GM23338 (cell line): ENCODE data around the gene NXPH3. TPM values are rescaled to one million over a fixed set of nuclear protein-coding genes. Genes with fewer than 3 reads are reported as not detected.

Source experiments
- ATAC-seq: fragments of 200-7000 bp; cut with Tn5 transposase; 3 replicates; pipeline ENCODE4 v1.9.1; 2020
- DNase-seq: peaks from one replicate; pipeline ENCODE4 v3.0.0-alpha.2; 2015; ENCODE audit warnings: low spot score
- H2AFZ ChIP-seq: fragments of 200-600 bp; sonication (generic); 2 replicates; pipeline ENCODE4 v1.8.0; 2016; ENCODE audit warnings: antibody characterized with exemption, mild to moderate bottlenecking, moderate library complexity
- H3F3A ChIP-seq: fragments of 200-600 bp; sonication (generic); replicated peaks from 2 replicates; pipeline ENCODE4 v1.8.0; 2017; ENCODE audit warnings: antibody characterized with exemption, mixed run types, low read depth
- H3K27ac ChIP-seq: fragments of 200-600 bp; sonication (generic); 2 replicates; pipeline ENCODE4 v1.6.1; 2016; ENCODE audit warnings: low read depth
- H3K27me3 ChIP-seq: fragments of 200-600 bp; sonication (generic); 2 replicates; pipeline ENCODE4 v1.8.0; 2016; ENCODE audit warnings: mild to moderate bottlenecking, mixed run types, moderate library complexity; ENCODE audit not compliant: insufficient read depth
- H3K36me3 ChIP-seq: fragments of 200-600 bp; sonication (generic); 2 replicates; pipeline ENCODE4 v1.8.0; 2016; ENCODE audit warnings: mild to moderate bottlenecking; ENCODE audit not compliant: insufficient read depth
- H3K4me1 ChIP-seq: fragments of 200-600 bp; sonication (generic); 2 replicates; pipeline ENCODE4 v1.8.0; 2016; ENCODE audit warnings: mild to moderate bottlenecking, moderate library complexity; ENCODE audit not compliant: insufficient read depth
- H3K4me2 ChIP-seq: fragments of 200-600 bp; sonication (generic); 2 replicates; pipeline ENCODE4 v1.7.1; 2017; ENCODE audit warnings: mixed run types
- H3K4me3 ChIP-seq: fragments of 200-600 bp; sonication (generic); 2 replicates; pipeline ENCODE4 v1.6.1; 2016; ENCODE audit warnings: mixed run types
- H3K79me2 ChIP-seq: fragments of 200-600 bp; sonication (generic); replicated peaks from 2 replicates; pipeline ENCODE4 v1.8.0; 2017; ENCODE audit warnings: mild to moderate bottlenecking; ENCODE audit not compliant: insufficient read depth
- H3K9me2 ChIP-seq: fragments of 200-600 bp; sonication (generic); 2 replicates; pipeline ENCODE4 v1.8.0; 2017; ENCODE audit not compliant: insufficient read depth
- H4K20me1 ChIP-seq: fragments of 200-600 bp; sonication (generic); replicated peaks from 2 replicates; pipeline ENCODE4 v1.8.0; 2017; ENCODE audit warnings: mild to moderate bottlenecking; ENCODE audit not compliant: insufficient read depth
- H3K27ac Mint-ChIP-seq: 2 replicates; pipeline ENCODE4 v1.8.0; 2020; ENCODE audit warnings: inconsistent platforms, mild to moderate bottlenecking, moderate library complexity, mixed read lengths
- H3K27me3 Mint-ChIP-seq: 3 replicates; pipeline ENCODE4 v1.8.0; 2022; ENCODE audit warnings: low read depth, mild to moderate bottlenecking, moderate library complexity, mixed read lengths, inconsistent platforms; ENCODE audit not compliant: insufficient read depth, poor library complexity
- H3K36me3 Mint-ChIP-seq: 3 replicates; pipeline ENCODE4 v1.8.0; 2021; ENCODE audit warnings: low read depth, mild to moderate bottlenecking, inconsistent platforms, moderate library complexity, mixed read lengths
- H3K4me1 Mint-ChIP-seq: 3 replicates; pipeline ENCODE4 v1.8.0; 2020; ENCODE audit warnings: mild to moderate bottlenecking, inconsistent platforms, mixed read lengths
- H3K4me3 Mint-ChIP-seq: 3 replicates; pipeline ENCODE4 v1.8.0; 2021; ENCODE audit warnings: moderate library complexity, mild to moderate bottlenecking, inconsistent platforms, mixed read lengths
- H3K9me3 Mint-ChIP-seq: 3 replicates; pipeline ENCODE4 v1.8.0; 2020; ENCODE audit warnings: moderate library complexity, mild to moderate bottlenecking, inconsistent platforms, mixed read lengths
- CREB1 ChIP-seq: fragments of 250-450 bp; sonication (Bioruptor Pico); IDR thresholded peaks from 2 replicates; pipeline ENCODE4 v1.5.0; 2020; ENCODE audit warnings: low read depth, mild to moderate bottlenecking, moderate library complexity
- ETS1 ChIP-seq: IDR thresholded peaks from 2 replicates; pipeline ENCODE4 v1.6.1; 2016; ENCODE audit warnings: antibody characterized with exemption
- EZH2 ChIP-seq: fragments of 200-600 bp; sonication (generic); IDR thresholded peaks from one replicate; pipeline ENCODE4 v1.8.0; 2017; ENCODE audit warnings: antibody characterized with exemption, mild to moderate bottlenecking, low read depth; ENCODE audit not compliant: unreplicated experiment
- EZH2phosphoT487 ChIP-seq: fragments of 200-600 bp; sonication (generic); IDR thresholded peaks from one replicate; pipeline ENCODE4 v1.8.1; 2018; ENCODE audit warnings: antibody characterized with exemption; ENCODE audit not compliant: unreplicated experiment
- JUNB ChIP-seq: IDR thresholded peaks from one replicate; pipeline ENCODE4 v1.6.1; 2016; ENCODE audit warnings: antibody characterized with exemption; ENCODE audit not compliant: unreplicated experiment
- NANOG ChIP-seq: IDR thresholded peaks from 2 replicates; pipeline ENCODE4 v1.6.1; 2016; ENCODE audit warnings: antibody characterized with exemption, borderline replicate concordance
- ZNF331 ChIP-seq: fragments of 250-450 bp; sonication (Bioruptor Pico); IDR thresholded peaks from 2 replicates; pipeline ENCODE4 v1.5.0; 2020; ENCODE audit warnings: low read depth, mild to moderate bottlenecking, moderate library complexity
- polyA plus RNA-seq: library from polyadenylated mRNA; unstranded; fragments of >200 nt; fragmentation: Nextera tagmentation; extraction: Ambion mirVana; gene quantifications from 2 replicates; pipeline ENCODE4 v1.2.1, GENCODE V29; 2016
- total RNA-seq: library from RNA; depleted of rRNA; stranded (reverse); fragments of >200 nt; shearing (Covaris generic); gene quantifications from 2 replicates; pipeline ENCODE4 v1.2.3, GENCODE V29; 2014
- TF ChIP-seq, protein P1 (sequence below): fragments of 250-450 bp; sonication (Bioruptor Pico); IDR thresholded peaks from 2 replicates; pipeline ENCODE4 v1.5.0; 2020; ENCODE audit warnings: mild to moderate bottlenecking, moderate library complexity
- TF ChIP-seq, protein P2 (sequence below): IDR thresholded peaks from one replicate; pipeline ENCODE4 v1.6.1; 2018; ENCODE audit warnings: antibody characterized with exemption; ENCODE audit not compliant: unreplicated experiment

NXPH3 gene
- total and polyA plus RNA-seq, 2 experiments from 2014 or later: 0.23 to 2.7 TPM

DNA sequence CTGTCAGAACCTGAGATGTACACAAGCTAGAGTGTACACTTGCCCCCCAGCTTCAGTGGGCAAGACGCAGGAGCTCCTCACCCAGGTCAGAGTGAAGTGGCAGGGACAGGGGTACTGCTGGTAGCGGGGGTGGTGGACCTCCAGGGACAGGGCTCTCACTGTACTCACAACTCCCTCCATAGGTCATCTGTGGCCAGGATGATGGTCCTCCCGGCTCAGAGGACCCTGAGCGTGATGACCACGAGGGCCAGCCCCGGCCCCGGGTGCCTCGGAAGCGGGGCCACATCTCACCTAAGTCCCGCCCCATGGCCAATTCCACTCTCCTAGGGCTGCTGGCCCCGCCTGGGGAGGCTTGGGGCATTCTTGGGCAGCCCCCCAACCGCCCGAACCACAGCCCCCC, 2.7 kb downstream of the NXPH3 start:
- DNase-seq: no peak
- no peaks in the 10 kb centered on the region for H3K79me2 ChIP-seq
- H3K27ac ChIP-seq: no peak overlapping the region
- H3K4me1 ChIP-seq: peaks cover 16% of the 10 kb centered on the region
- no peak overlapping the region for H3K4me2 ChIP-seq
- H4K20me1 ChIP-seq: no peaks in the 10 kb centered on the region; the same call in 1 of the 2 replicates
- no peak overlapping the region for H3K4me3 ChIP-seq
- peaks cover 21% of the 10 kb centered on the region for H3K27me3 ChIP-seq
- H2AFZ ChIP-seq: no peak overlapping the region
- ATAC-seq: no peak
- Mint-ChIP-seq H3K36me3 (no peaks in the 10 kb centered on the region; the same call in 2 of the 3 replicates), H3K9me3 (no peaks in the 10 kb centered on the region), H3K4me1 (peaks cover 36% of the 10 kb centered on the region), H3K27me3 (peaks cover 15% of the 10 kb centered on the region), H3K4me3 (no peak overlapping the region), H3K27ac (no peak overlapping the region)
- peaks cover 8% of the 10 kb centered on the region; the same call in 1 of the 2 replicates for H3F3A ChIP-seq
- TF ChIP-seq EZH2phosphoT487: no peak
- no peaks in the 10 kb centered on the region for H3K36me3 ChIP-seq
- no peaks in the 10 kb centered on the region for H3K9me2 ChIP-seq

- Mint-ChIP-seq H3K36me3 (no peaks in the 10 kb centered on the region; the same call in 2 of the 3 replicates), H3K9me3 (no peaks in the 10 kb centered on the region), H3K27me3 (peaks cover 15% of the 10 kb centered on the region), H3K27ac (no peak overlapping the region), H3K4me1 (peaks cover 30% of the 10 kb centered on the region), H3K4me3 (no peak overlapping the region)
- ATAC-seq (no peak), DNase-seq (no peak)
- Histone ChIP-seq H3K4me3 (no peak overlapping the region), H3K79me2 (no peaks in the 10 kb centered on the region), H3K9me2 (no peaks in the 10 kb centered on the region), H2AFZ (no peak overlapping the region), H3K4me1 (peaks cover 10% of the 10 kb centered on the region), H3K36me3 (no peaks in the 10 kb centered on the region), H3K27ac (no peak overlapping the region), H3F3A (peaks cover 8% of the 10 kb centered on the region; the same call in 1 of the 2 replicates), H3K4me2 (no peak overlapping the region), H3K27me3 (peaks cover 21% of the 10 kb centered on the region), H4K20me1 (no peaks in the 10 kb centered on the region; the same call in 1 of the 2 replicates)
- no peak for TF ChIP-seq EZH2
- TF ChIP-seq ETS1: no peak
- no peak for TF ChIP-seq NANOG
- TF ChIP-seq, protein P1, sequence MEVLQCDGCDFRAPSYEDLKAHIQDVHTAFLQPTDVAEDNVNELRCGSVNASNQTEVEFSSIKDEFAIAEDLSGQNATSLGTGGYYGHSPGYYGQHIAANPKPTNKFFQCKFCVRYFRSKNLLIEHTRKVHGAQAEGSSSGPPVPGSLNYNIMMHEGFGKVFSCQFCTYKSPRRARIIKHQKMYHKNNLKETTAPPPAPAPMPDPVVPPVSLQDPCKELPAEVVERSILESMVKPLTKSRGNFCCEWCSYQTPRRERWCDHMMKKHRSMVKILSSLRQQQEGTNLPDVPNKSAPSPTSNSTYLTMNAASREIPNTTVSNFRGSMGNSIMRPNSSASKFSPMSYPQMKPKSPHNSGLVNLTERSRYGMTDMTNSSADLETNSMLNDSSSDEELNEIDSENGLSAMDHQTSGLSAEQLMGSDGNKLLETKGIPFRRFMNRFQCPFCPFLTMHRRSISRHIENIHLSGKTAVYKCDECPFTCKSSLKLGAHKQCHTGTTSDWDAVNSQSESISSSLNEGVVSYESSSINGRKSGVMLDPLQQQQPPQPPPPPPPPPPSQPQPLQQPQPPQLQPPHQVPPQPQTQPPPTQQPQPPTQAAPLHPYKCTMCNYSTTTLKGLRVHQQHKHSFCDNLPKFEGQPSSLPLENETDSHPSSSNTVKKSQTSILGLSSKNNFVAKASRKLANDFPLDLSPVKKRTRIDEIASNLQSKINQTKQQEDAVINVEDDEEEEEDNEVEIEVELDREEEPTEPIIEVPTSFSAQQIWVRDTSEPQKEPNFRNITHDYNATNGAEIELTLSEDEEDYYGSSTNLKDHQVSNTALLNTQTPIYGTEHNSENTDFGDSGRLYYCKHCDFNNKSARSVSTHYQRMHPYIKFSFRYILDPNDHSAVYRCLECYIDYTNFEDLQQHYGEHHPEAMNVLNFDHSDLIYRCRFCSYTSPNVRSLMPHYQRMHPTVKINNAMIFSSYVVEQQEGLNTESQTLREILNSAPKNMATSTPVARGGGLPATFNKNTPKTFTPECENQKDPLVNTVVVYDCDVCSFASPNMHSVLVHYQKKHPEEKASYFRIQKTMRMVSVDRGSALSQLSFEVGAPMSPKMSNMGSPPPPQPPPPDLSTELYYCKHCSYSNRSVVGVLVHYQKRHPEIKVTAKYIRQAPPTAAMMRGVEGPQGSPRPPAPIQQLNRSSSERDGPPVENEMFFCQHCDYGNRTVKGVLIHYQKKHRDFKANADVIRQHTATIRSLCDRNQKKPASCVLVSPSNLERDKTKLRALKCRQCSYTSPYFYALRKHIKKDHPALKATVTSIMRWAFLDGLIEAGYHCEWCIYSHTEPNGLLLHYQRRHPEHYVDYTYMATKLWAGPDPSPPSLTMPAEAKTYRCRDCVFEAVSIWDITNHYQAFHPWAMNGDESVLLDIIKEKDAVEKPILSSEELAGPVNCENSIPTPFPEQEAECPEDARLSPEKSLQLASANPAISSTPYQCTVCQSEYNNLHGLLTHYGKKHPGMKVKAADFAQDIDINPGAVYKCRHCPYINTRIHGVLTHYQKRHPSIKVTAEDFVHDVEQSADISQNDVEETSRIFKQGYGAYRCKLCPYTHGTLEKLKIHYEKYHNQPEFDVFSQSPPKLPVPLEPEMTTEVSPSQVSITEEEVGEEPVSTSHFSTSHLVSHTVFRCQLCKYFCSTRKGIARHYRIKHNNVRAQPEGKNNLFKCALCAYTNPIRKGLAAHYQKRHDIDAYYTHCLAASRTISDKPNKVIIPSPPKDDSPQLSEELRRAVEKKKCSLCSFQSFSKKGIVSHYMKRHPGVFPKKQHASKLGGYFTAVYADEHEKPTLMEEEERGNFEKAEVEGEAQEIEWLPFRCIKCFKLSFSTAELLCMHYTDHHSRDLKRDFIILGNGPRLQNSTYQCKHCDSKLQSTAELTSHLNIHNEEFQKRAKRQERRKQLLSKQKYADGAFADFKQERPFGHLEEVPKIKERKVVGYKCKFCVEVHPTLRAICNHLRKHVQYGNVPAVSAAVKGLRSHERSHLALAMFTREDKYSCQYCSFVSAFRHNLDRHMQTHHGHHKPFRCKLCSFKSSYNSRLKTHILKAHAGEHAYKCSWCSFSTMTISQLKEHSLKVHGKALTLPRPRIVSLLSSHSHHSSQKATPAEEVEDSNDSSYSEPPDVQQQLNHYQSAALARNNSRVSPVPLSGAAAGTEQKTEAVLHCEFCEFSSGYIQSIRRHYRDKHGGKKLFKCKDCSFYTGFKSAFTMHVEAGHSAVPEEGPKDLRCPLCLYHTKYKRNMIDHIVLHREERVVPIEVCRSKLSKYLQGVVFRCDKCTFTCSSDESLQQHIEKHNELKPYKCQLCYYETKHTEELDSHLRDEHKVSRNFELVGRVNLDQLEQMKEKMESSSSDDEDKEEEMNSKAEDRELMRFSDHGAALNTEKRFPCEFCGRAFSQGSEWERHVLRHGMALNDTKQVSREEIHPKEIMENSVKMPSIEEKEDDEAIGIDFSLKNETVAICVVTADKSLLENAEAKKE (CRISPR knock-in tag): no peak
- TF ChIP-seq CREB1 (CRISPR knock-in tag): no peak
- TF ChIP-seq, protein P2, sequence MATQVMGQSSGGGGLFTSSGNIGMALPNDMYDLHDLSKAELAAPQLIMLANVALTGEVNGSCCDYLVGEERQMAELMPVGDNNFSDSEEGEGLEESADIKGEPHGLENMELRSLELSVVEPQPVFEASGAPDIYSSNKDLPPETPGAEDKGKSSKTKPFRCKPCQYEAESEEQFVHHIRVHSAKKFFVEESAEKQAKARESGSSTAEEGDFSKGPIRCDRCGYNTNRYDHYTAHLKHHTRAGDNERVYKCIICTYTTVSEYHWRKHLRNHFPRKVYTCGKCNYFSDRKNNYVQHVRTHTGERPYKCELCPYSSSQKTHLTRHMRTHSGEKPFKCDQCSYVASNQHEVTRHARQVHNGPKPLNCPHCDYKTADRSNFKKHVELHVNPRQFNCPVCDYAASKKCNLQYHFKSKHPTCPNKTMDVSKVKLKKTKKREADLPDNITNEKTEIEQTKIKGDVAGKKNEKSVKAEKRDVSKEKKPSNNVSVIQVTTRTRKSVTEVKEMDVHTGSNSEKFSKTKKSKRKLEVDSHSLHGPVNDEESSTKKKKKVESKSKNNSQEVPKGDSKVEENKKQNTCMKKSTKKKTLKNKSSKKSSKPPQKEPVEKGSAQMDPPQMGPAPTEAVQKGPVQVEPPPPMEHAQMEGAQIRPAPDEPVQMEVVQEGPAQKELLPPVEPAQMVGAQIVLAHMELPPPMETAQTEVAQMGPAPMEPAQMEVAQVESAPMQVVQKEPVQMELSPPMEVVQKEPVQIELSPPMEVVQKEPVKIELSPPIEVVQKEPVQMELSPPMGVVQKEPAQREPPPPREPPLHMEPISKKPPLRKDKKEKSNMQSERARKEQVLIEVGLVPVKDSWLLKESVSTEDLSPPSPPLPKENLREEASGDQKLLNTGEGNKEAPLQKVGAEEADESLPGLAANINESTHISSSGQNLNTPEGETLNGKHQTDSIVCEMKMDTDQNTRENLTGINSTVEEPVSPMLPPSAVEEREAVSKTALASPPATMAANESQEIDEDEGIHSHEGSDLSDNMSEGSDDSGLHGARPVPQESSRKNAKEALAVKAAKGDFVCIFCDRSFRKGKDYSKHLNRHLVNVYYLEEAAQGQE: no peak
- no peak for TF ChIP-seq ZNF331 (CRISPR knock-in tag)
- TF ChIP-seq JUNB: no peak
Measured at GRCh38 chr17:49578952-49579500, 3.4 kb downstream of the NXPH3 start.
